GM18508 (cell line): ENCODE data around the gene MTARC2.
"Not testable (repeated sequence)": the region's sequence is repeated elsewhere in the genome, so short reads cannot be mapped to it uniquely, and the experiment has no call there.

ENCODE experiments used
- ATAC-seq: cut with Tn5 transposase; IDR thresholded peaks from one replicate; pipeline ENCODE4 v1.9.1; 2021; ENCODE audit warnings: moderate number of reproducible peaks; ENCODE audit not compliant: insufficient read depth, unreplicated experiment

Gene MTARC2

DNA sequence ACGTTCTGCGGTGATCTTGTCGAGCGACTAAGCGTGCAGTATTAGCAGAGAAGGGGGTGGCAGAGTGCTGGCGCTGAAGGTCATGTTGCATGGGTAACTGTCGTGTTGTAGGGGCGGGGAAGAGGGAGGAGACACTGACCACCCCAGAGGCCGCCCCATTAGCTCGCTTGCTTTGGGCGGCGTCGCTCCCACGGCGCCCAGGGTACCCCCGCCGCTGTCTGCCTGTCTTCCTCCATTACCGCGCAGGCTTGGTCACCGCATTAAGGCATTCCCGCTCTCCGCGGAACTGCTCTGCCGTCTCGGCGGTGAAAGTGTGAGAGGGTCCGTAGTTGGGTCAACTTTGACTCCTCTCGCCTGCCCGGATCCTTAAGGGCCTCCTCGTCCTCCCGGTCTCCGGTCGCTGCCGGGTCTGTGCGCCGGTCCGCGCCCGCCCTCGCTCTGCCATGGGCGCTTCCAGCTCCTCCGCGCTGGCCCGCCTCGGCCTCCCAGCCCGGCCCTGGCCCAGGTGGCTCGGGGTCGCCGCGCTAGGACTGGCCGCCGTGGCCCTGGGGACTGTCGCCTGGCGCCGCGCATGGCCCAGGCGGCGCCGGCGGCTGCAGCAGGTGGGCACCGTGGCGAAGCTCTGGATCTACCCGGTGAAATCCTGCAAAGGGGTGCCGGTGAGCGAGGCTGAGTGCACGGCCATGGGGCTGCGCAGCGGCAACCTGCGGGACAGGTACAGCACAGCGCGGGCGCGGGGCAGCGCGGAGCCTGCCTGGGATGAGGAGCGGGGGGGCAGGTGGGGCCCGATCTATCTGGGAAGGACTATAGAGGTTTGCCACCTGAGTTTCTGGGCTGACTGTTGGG, at the start of gene MTARC2:
Gene MTARC2, plus strand, starts transcription at position 234 of the 846 bp plus-strand sequence. Its CDS starts 210 bp downstream, at position 444.
- no peak for ATAC-seq

DNA sequence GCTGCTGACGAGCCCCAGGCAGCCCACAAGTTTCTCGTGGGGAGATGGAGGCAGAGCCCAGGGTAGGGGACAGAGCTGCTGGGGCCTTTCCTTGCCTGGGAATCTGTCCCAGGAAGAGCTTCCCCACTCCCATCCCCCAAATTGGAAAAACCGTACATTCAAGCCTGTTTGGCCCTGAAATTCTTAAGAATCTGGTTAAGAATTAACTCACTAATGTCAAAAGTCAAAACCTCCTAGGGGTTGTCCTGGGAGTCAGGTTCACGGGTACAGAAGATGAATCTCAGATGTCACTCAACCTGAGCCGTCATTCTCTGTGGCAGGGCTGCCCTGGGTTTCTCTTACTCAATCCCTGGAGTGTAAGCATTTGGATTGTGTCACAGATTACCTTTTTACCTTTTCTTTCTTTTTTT, 49.5 kb upstream of the MTARC2 start:
- ATAC-seq = no peak

DNA sequence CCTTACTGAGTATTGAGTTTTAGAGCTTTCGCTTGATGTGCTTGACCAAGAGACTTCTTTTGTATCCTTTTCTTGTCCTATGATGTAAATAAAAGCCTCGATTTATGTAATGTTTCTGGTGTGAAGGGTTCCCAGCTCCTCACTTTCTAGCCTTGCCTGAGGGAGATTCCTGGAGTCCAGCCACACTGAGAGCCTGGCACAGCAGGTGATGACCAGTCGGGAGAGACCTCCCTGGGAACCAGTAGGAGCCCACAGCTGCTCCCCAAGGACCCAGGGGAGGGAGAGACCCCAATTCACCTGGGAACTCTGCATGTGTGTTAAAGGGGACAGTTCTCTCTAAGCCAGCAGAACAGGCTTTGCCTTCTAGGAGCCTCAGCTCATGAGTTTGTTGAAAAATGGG, 49.1 kb upstream of the MTARC2 start:
- ATAC-seq = no peak

- ATAC-seq = no peak
Measured at GRCh38 chr1:220700556-220701179, 47.5 kb upstream of the MTARC2 start.

- no peak for ATAC-seq
Measured at GRCh38 chr1:220701974-220702373, 46.1 kb upstream of the MTARC2 start.

GRCh38 chr1:220702733-220703270, 45.3 kb upstream of the MTARC2 start:
- no peak for ATAC-seq

DNA sequence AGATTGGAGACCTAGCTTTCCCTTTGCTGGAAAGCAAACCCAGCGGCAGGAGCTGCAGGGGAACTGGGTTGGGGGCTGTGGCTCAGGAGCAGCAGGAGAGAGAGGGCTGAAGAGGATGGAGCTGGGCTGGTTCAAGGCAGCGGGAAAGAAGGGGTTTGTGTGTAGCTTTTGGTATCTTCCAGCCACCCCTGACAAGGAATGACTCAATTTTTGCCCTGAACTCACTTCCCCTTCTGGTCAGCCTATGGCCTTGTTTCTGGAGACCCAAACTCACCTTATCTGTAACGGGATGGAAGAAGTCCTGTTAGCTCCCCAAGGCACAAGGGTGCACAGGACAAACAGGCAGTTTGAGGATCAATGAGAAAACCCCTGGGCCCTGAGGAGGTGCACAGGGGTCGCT, 44.8 kb upstream of the MTARC2 start:
- no peak for ATAC-seq

GRCh38 chr1:220705782-220706181, 42.3 kb upstream of the MTARC2 start:
- ATAC-seq = no peak

DNA sequence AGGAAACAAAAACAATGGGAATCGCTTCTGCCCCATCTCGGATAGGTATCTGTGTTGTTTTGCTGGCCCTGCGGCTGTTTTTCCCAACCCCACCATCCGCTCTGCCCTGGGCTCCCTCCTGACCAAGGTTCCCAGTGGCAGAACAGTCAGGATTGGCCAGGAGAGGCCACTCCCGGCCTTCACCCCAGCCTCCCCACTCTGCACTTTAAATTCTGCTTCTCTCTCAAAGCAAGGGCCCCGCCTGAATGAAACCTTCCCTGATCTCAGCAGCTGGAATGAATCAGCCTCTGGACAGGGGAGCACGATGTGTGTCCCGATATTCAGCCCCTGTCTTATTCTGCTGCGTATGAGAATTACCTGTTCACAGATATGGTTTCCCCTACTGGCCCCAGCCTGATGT, 41.6 kb upstream of the MTARC2 start:
- ATAC-seq = no peak

DNA sequence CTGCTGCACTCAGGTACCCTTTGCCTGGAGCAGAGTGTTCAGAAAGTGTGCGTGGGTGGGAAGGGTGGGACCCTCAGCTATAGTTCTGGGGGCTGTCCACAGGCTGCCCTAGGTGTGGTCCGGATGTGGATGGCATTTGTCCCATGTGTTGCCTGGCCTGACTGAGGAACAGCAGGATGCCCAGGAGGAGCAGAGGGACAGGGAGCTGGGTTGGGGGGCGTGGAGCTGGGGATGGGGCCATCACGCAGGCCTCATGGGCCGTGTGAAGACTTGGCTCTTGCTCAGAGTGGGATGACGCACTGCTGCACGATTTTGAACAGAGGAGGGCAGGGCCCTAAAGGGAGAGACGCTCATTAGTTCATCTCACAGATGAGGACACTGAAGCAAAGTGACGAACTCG, 41.0 kb upstream of the MTARC2 start:
- ATAC-seq = no peak

GRCh38 chr1:220708244-220708643, 39.9 kb upstream of the MTARC2 start:
- no peak for ATAC-seq

GRCh38 chr1:220708936-220709801, 39.0 kb upstream of the MTARC2 start:
- ATAC-seq = no peak

DNA sequence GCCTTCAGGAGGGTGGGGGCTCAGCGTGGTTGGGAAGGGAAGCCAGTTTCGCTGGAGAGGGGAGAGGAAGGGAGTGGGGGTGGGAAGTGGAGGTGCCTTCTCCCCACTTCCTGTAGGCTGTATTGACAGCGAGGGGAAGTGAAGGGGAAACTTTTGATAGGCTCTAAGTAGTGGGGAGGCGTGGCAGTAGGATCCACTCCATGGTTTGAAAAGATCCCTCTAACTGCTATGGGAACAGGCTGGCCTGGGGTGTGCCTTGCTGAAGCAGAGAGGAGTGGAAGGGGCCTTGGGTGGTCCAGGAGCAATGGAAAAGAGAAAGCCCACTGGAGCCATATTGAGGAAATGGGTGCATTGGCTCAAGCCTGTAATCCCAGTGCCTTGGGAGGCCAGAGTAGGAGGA, 37.8 kb upstream of the MTARC2 start:
- ATAC-seq = no peak

- no peak for ATAC-seq
Measured at GRCh38 chr1:220711056-220711809, 36.9 kb upstream of the MTARC2 start.

GRCh38 chr1:220715986-220716385, 32.1 kb upstream of the MTARC2 start:
- ATAC-seq = not testable (repeated sequence)

DNA sequence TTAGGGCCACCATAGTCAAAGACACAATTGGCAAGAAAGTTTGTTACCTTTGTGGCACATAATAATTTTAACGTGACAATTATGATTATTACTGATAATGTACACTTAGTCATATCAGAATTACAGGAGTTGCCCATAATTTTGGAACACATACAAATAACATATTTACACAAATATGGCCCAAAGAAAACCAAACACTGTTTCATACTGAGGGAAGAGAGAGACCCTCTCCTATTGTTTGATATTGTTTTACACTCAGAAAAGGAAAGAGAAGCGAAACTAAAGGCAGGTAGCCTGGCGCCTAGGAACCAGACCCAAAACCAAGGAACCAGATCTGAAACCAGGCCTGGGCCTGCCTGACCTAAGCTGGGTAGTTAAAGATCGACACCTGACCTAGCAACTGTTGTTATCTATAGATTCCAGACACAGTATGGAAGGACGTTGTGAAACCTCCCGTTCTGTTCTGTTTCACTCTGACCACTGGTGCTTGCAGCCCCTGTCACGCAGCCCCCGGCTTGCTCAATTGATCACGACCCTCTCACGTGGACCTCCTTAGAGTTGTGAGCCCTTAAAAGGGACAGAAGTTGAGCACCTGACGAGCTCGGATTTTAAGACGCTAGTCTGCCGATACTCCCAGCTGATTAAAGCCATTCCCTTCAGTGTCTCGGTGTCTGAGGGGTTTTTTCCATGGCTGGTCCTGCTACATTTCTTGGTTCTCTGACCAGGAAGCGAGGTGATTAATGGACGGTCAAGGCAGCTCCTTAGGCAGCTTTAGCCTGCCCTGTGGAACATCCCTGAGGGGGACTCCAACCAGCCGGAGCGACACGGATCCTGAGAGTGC, 30.1 kb upstream of the MTARC2 start:
- no peak for ATAC-seq

DNA sequence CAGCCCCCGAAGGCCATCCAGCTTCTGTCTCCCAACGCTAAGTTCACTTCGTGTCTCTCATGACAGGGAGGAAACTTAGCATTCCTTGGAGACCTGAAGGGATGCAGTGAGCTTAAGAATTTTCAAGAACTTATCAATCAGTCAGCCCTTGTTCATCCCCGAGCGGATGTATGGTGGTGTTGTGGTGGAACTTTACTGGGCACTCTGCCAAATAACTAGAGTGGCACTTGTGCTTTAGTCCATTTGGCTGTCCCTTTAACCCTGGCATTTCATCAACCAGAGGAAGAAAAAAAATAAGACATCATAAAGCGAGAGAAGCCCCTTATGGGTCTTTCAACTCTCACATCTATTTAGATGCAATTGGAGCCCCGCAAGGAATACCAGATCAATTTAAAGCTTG, 26.9 kb upstream of the MTARC2 start:
- not testable (repeated sequence) for ATAC-seq

DNA sequence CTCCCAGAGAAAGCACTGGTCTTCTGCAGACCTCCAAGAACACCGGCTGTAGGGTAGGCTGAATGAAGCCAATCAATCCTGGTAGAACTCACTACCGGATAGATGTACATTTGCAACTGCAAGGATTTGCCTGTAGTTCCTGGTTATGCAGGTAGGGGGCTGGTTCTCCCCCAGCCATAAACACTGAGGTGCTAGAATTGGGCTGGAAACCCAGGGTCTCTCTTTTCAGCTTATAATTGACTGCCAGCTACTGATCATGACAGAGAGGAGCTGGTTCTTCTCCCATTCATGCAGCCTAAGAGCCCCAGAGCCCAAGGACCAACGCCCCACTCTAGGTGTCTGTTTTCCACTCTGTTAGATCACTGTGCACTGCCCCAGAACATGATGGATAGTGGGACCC, 21.5 kb upstream of the MTARC2 start:
- ATAC-seq = no peak

- no peak for ATAC-seq
Measured at GRCh38 chr1:220727519-220727918, 20.6 kb upstream of the MTARC2 start.
